HG03039 (cell line): ENCODE data around the gene RNU6-8.

Experiments
- ATAC-seq: cut with Tn5 transposase; IDR thresholded peaks from one replicate; pipeline ENCODE4 v1.9.1; 2021; ENCODE audit warnings: mild to moderate bottlenecking, moderate library complexity; ENCODE audit not compliant: unreplicated experiment

RNU6-8 gene

GRCh38 chr14:32202998-32203882, at the start of gene RNU6-8:
TSS of gene RNU6-8 (minus strand) at chr14:32203269.
- ATAC-seq: peak; percentile 65

- peak; percentile 77 for ATAC-seq
Observed at GRCh38 chr14:32252030-32252670, 49.1 kb upstream of the RNU6-8 start.

GRCh38 chr14:32251530-32251929, 48.5 kb upstream of the RNU6-8 start:
- no peak for ATAC-seq

- ATAC-seq: no peak
Observed at GRCh38 chr14:32250681-32251080, 47.6 kb upstream of the RNU6-8 start.

- ATAC-seq: no peak
Observed at GRCh38 chr14:32249780-32250179, 46.7 kb upstream of the RNU6-8 start.

GRCh38 chr14:32249371-32249770, 46.3 kb upstream of the RNU6-8 start:
- ATAC-seq: no peak

GRCh38 chr14:32246751-32247150, 43.7 kb upstream of the RNU6-8 start:
- no peak for ATAC-seq

- ATAC-seq: no peak
Observed at GRCh38 chr14:32244404-32244803, 41.3 kb upstream of the RNU6-8 start.

- no peak for ATAC-seq
Observed at GRCh38 chr14:32233260-32233659, 30.2 kb upstream of the RNU6-8 start.

GRCh38 chr14:32232481-32232880, 29.4 kb upstream of the RNU6-8 start:
- no peak for ATAC-seq

GRCh38 chr14:32230695-32231280, 27.7 kb upstream of the RNU6-8 start:
- ATAC-seq: no peak

- ATAC-seq: no peak
Observed at GRCh38 chr14:32230181-32230580, 27.1 kb upstream of the RNU6-8 start.

- ATAC-seq: no peak
Observed at GRCh38 chr14:32226056-32226455, 23.0 kb upstream of the RNU6-8 start.

- no peak for ATAC-seq
Observed at GRCh38 chr14:32225378-32225920, 22.4 kb upstream of the RNU6-8 start.

GRCh38 chr14:32224737-32225377, 21.8 kb upstream of the RNU6-8 start:
- no peak for ATAC-seq

GRCh38 chr14:32217301-32217700, 14.2 kb upstream of the RNU6-8 start:
- ATAC-seq: no peak

- ATAC-seq: no peak
Observed at GRCh38 chr14:32212833-32213232, 9.8 kb upstream of the RNU6-8 start.

- no peak for ATAC-seq
Observed at GRCh38 chr14:32211068-32211404, 8.0 kb upstream of the RNU6-8 start.

- no peak for ATAC-seq
Observed at GRCh38 chr14:32209471-32209870, 6.4 kb upstream of the RNU6-8 start.

- ATAC-seq: no peak
Observed at GRCh38 chr14:32208490-32208889, 5.4 kb upstream of the RNU6-8 start.

GRCh38 chr14:32206552-32206951, 3.5 kb upstream of the RNU6-8 start:
- no peak for ATAC-seq
